22Rv1 (cell line): Measurements from ENCODE around the gene TWIST1.

Experiments used
- H3K27ac ChIP-seq: fragments of 450-650 bp; 2 replicates; pipeline ENCODE4 v1.5.1; 2017
- CTCF ChIP-seq: fragments of 450-650 bp; IDR thresholded peaks from 2 replicates; pipeline ENCODE4 v1.5.1; 2017; ENCODE audit warnings: mild to moderate bottlenecking
- ZFX ChIP-seq: fragments of 450-650 bp; IDR thresholded peaks from 2 replicates; pipeline ENCODE4 v1.6.1; 2017; ENCODE audit warnings: antibody characterized with exemption, borderline replicate concordance

The TWIST1 gene

GRCh38 chr7:19117091-19117869 is at the start of gene TWIST1:
TWIST1 (minus strand) TSS chr7:19117636; CDS start chr7:19117321, 315 bp downstream.
- TF ChIP-seq ZFX (no peak), CTCF (0 out of 2 replicates have a peak, but pooled peaks have one; percentile 7)
- peak within 1 kb of the TSS; percentile 89 for H3K27ac ChIP-seq

GRCh38 chr7:19161671-19162070 is 44.2 kb upstream of the TWIST1 start:
- TF ChIP-seq CTCF (no peak), ZFX (no peak)
- no peak overlapping the region for H3K27ac ChIP-seq

GRCh38 chr7:19146699-19147098 is 29.3 kb upstream of the TWIST1 start:
- TF ChIP-seq ZFX = no peak
- no peak for TF ChIP-seq CTCF
- H3K27ac ChIP-seq = no peak overlapping the region

- no peak for TF ChIP-seq ZFX
- no peak for TF ChIP-seq CTCF
These were observed 28.1 kb upstream of the TWIST1 start for GRCh38 chr7:19145434-19146115.

GRCh38 chr7:19144661-19145433 is 27.4 kb upstream of the TWIST1 start, which contains the start of gene FERD3L:
FERD3L (minus strand) TSS chr7:19145421; CDS start chr7:19145362, 59 bp downstream.
- TF ChIP-seq ZFX = no peak
- no peak for TF ChIP-seq CTCF
- H3K27ac ChIP-seq = no peak within 1 kb of the TSS

More at GRCh38 chr7:19145434-19146115, 28.1 kb upstream of the TWIST1 start:
- H3K27ac ChIP-seq = no peak overlapping the region

- TF ChIP-seq CTCF (no peak), ZFX (no peak)
- no peak overlapping the region for H3K27ac ChIP-seq
These were observed 26.6 kb upstream of the TWIST1 start for GRCh38 chr7:19143881-19144574.
